BLaER1 treated with 17β-estradiol and CSF1 and Interleukin-3, amounts not matched to agents 10 nM and 100 nM (cell line): ENCODE data around the gene TCF12.

Experiments
- H3K27ac ChIP-seq, 11 experiments: shearing (Covaris generic); formaldehyde crosslinking; 2 replicates each; pipeline ENCODE4 v1.8.1; 2022
- H3K27me3 ChIP-seq, 11 experiments: shearing (Covaris generic); formaldehyde crosslinking; 2 replicates each; pipeline ENCODE4 v1.8.1; 2022
- H3K36me3 ChIP-seq, 11 experiments: shearing (Covaris generic); formaldehyde crosslinking; 2 replicates each; pipeline ENCODE4 v1.8.1; 2022
- H3K4me1 ChIP-seq, 10 experiments: shearing (Covaris generic); formaldehyde crosslinking; 2 replicates each; pipeline ENCODE4 v1.8.1; 2022
- H3K4me2 ChIP-seq, 11 experiments: shearing (Covaris generic); formaldehyde crosslinking; 2 replicates each; pipeline ENCODE4 v1.8.1; 2022
- H3K4me3 ChIP-seq, 10 experiments: shearing (Covaris generic); formaldehyde crosslinking; 2 replicates each; pipeline ENCODE4 v1.8.1; 2022
- H3K9ac ChIP-seq, 11 experiments: shearing (Covaris generic); formaldehyde crosslinking; 2 replicates each; pipeline ENCODE4 v1.8.1; 2022
- H3K9me3 ChIP-seq, 11 experiments: shearing (Covaris generic); formaldehyde crosslinking; replicated peaks in 1 of 11; 2 replicates each; pipeline ENCODE4 v1.8.1; 2022
- H4K20me1 ChIP-seq, 11 experiments: shearing (Covaris generic); formaldehyde crosslinking; 2 replicates each; pipeline ENCODE4 v1.8.1; 2022
- Cebpa-rat ChIP-seq, 11 experiments: shearing (Covaris generic); IDR thresholded peaks; 2 replicates each; pipeline ENCODE4 v1.8.1; 2022

TCF12 gene

DNA sequence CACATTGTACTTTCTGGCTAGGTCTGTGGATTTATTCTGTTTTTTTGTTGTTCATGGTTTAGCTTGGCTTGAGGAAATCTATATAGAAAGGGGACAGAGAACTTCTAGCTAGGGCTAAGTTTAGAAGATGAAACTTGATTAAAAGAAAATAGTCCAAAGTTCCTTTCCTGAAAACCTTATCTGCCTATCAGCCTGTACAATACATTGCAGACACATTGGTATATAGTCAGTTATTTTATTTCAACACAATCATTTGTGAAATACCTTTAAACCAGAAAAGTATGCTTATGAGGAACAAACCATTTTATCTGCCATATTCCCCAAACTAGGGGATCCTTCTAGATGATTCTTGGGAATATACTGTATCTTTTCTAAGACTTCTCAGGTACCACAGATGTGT, 310.6 kb downstream of the TCF12 start:
- Histone ChIP-seq H3K4me2 (no peak overlapping the region), H3K27ac (no peak overlapping the region), H4K20me1 (peaks cover 0 to 73% (median 9%) of the 10 kb centered on the region in 11 experiments; a peak in 12 of 22 replicates), H3K9me3 (no peaks in the 10 kb centered on the region), H3K4me3 (no peak overlapping the region), H3K4me1 (peaks cover 0 to 14% (median 5%) of the 10 kb centered on the region in 10 experiments; a peak in 8 of 20 replicates), H3K9ac (no peak overlapping the region), H3K36me3 (peaks cover 19 to 35% (median 23%) of the 10 kb centered on the region in 11 experiments), H3K27me3 (no peaks in the 10 kb centered on the region)
- no peak for TF ChIP-seq Cebpa-rat (IDR thresholded peaks at IDR 0.05)

GRCh38 chr15:57231559-57231958, 313.1 kb downstream of the TCF12 start:
- Histone ChIP-seq H3K4me1 (peaks cover 0 to 14% (median 5%) of the 10 kb centered on the region in 10 experiments; a peak in 8 of 20 replicates), H3K9me3 (no peaks in the 10 kb centered on the region), H3K9ac (no peak overlapping the region), H3K4me2 (no peak overlapping the region), H3K27ac (no peak overlapping the region), H3K27me3 (no peaks in the 10 kb centered on the region), H4K20me1 (peaks cover 0 to 50% (median 7%) of the 10 kb centered on the region in 11 experiments; a peak in 12 of 22 replicates), H3K36me3 (peaks cover 43 to 60% (median 48%) of the 10 kb centered on the region in 11 experiments), H3K4me3 (no peak overlapping the region)
- TF ChIP-seq Cebpa-rat (IDR thresholded peaks at IDR 0.05), result no peak

DNA sequence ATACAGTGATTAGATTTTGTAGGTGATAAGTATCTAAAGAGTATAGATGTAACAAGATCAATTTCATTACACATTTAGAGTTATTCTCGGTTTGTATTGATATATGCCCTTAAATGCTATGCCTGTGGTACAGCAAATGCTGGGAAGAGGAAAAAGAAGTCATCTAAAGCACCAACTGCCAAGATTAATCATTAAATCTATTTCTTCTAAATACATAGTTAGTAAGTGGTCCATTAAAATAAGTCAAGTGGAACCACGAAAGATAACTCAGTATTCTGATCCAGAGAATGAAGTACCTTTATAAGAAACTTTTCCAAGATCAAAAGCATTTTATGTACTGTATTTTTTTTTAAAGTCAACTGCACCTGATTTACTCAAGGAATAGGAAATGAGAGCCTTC, 315.7 kb downstream of the TCF12 start:
- no peak for TF ChIP-seq Cebpa-rat (IDR thresholded peaks at IDR 0.05)
- Histone ChIP-seq H3K27ac (no peak overlapping the region), H3K27me3 (no peaks in the 10 kb centered on the region), H3K9ac (no peak overlapping the region), H3K36me3 (peaks cover 60 to 86% (median 72%) of the 10 kb centered on the region in 11 experiments), H4K20me1 (peaks cover 0 to 25% (median 0%) of the 10 kb centered on the region in 11 experiments; a peak in 5 of 22 replicates), H3K9me3 (no peaks in the 10 kb centered on the region), H3K4me2 (no peak overlapping the region), H3K4me3 (no peak overlapping the region), H3K4me1 (no peaks in the 10 kb centered on the region)

GRCh38 chr15:57235186-57235585, 316.7 kb downstream of the TCF12 start:
- no peak overlapping the region for H3K9ac ChIP-seq
- no peak overlapping the region for H3K4me2 ChIP-seq
- H3K4me3 ChIP-seq, result no peak overlapping the region
- H3K36me3 ChIP-seq, result peaks cover 70 to 96% (median 82%) of the 10 kb centered on the region in 11 experiments
- H3K27ac ChIP-seq, result no peak overlapping the region
- H3K4me1 ChIP-seq, result no peaks in the 10 kb centered on the region
- H3K9me3 ChIP-seq, result no peaks in the 10 kb centered on the region
- no peak for TF ChIP-seq Cebpa-rat (IDR thresholded peaks at IDR 0.05)
- H3K27me3 ChIP-seq, result no peaks in the 10 kb centered on the region
- peaks cover 0 to 15% (median 0%) of the 10 kb centered on the region in 11 experiments; a peak in 4 of 22 replicates for H4K20me1 ChIP-seq

GRCh38 chr15:57235873-57236272, 317.4 kb downstream of the TCF12 start:
- no peaks in the 10 kb centered on the region for H3K4me1 ChIP-seq
- peaks cover 77 to 99% (median 89%) of the 10 kb centered on the region in 11 experiments for H3K36me3 ChIP-seq
- no peak overlapping the region for H3K27ac ChIP-seq
- H3K9me3 ChIP-seq, result no peaks in the 10 kb centered on the region
- H3K9ac ChIP-seq, result no peak overlapping the region
- peaks cover 0 to 8% (median 0%) of the 10 kb centered on the region in 11 experiments; a peak in 4 of 22 replicates for H4K20me1 ChIP-seq
- no peak overlapping the region for H3K4me3 ChIP-seq
- H3K4me2 ChIP-seq, result no peak overlapping the region
- TF ChIP-seq Cebpa-rat (IDR thresholded peaks at IDR 0.05), result no peak
- H3K27me3 ChIP-seq, result no peaks in the 10 kb centered on the region

DNA sequence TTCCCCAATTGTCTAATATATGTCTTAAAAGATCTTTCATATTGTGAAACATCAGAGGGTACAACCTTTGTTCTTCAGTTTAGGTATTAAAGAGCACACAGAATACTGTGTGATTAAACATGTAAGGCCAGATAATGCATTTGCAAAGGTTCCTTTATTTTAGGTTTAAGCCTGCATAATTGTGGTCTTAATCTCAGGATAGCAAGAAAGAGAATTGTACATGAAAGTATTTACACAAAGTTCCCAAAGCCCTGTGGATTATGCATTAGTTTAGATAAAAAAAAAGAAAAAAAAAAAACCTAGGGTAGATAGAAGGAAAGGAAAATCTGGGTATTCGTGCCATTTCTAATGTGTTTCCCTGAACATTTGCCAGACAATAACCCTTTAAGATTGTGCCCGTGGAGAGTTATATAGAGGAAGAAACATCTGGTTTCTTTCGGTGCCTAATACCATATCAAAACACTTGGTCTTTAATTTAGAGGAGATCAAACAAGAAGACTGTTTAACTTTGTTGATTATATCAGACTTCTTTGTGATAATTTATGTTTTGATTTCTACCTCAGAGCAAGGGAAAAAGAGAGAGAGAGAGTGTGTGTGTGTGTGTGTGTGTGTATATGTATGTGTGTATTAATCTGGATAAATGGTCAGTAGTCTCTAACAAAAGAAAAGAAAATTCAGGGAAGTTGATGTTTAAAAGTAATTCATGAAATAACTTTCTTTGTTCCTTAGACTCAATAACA, 318.3 kb downstream of the TCF12 start:
- no peak overlapping the region for H3K4me3 ChIP-seq
- no peaks in the 10 kb centered on the region for H3K9me3 ChIP-seq
- no peak overlapping the region for H3K4me2 ChIP-seq
- peaks cover 82 to 99% (median 92%) of the 10 kb centered on the region in 11 experiments for H3K36me3 ChIP-seq
- H3K27ac ChIP-seq, result no peak overlapping the region
- H4K20me1 ChIP-seq, result peaks cover 0 to 8% (median 0%) of the 10 kb centered on the region in 11 experiments; a peak in 3 of 22 replicates
- H3K4me1 ChIP-seq, result no peaks in the 10 kb centered on the region
- TF ChIP-seq Cebpa-rat (IDR thresholded peaks at IDR 0.05), result no peak
- H3K9ac ChIP-seq, result no peak overlapping the region
- no peaks in the 10 kb centered on the region for H3K27me3 ChIP-seq

DNA sequence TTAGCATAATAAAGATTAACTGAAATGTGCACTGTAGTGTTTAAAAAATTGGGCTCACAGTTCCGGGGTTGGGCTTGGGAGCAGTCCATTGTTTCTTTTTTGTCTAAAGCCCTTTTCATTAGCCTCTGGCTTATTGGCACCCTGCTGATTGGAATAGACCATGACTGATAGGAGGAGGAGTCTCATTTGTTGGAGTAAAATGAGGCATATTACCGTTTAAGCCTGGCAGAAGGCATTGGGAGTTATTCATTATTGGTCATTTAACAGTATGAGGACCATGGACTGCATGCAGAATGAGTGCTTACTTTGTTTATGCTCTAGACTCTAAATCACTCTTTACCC, 318.8 kb downstream of the TCF12 start:
- Histone ChIP-seq H3K4me3 (no peak overlapping the region), H3K4me2 (no peak overlapping the region), H3K4me1 (no peaks in the 10 kb centered on the region), H4K20me1 (peaks cover 0 to 10% (median 0%) of the 10 kb centered on the region in 11 experiments; a peak in 3 of 22 replicates), H3K36me3 (peaks cover 79 to 99% (median 89%) of the 10 kb centered on the region in 11 experiments), H3K9me3 (no peaks in the 10 kb centered on the region), H3K27me3 (no peaks in the 10 kb centered on the region), H3K27ac (no peak overlapping the region), H3K9ac (no peak overlapping the region)
- no peak for TF ChIP-seq Cebpa-rat (IDR thresholded peaks at IDR 0.05)

DNA sequence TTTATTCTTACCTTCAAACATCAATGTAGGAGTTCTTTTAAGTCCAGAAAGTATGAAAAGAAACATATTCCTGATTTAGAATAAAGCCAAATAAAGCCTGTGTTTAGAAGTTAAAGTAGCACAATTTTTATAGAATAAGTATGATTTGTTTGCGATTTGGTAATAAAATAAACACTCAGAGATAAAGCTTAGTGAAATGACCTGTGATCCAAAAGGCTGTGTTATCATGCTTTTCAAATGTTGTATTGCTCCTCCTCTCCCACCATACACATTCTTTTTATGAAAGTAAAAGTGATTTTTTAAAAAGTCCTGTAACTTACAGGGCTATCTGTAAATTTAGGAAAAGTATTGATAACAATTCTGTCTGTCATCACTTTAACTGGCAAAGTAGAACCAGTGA, 319.2 kb downstream of the TCF12 start:
- no peak overlapping the region for H3K4me2 ChIP-seq
- H3K27ac ChIP-seq, result no peak overlapping the region
- H3K4me3 ChIP-seq, result no peak overlapping the region
- H4K20me1 ChIP-seq, result peaks cover 0 to 11% (median 0%) of the 10 kb centered on the region in 11 experiments; a peak in 3 of 22 replicates
- no peak for TF ChIP-seq Cebpa-rat (IDR thresholded peaks at IDR 0.05)
- H3K27me3 ChIP-seq, result no peaks in the 10 kb centered on the region
- no peak overlapping the region for H3K9ac ChIP-seq
- no peaks in the 10 kb centered on the region for H3K9me3 ChIP-seq
- H3K4me1 ChIP-seq, result no peaks in the 10 kb centered on the region
- H3K36me3 ChIP-seq, result peaks cover 75 to 99% (median 89%) of the 10 kb centered on the region in 11 experiments

GRCh38 chr15:57245130-57245529, 326.7 kb downstream of the TCF12 start:
- H3K4me3 ChIP-seq, result no peak overlapping the region
- peaks cover 0 to 28% (median 0%) of the 10 kb centered on the region in 11 experiments; a peak in 4 of 22 replicates for H4K20me1 ChIP-seq
- H3K4me1 ChIP-seq, result no peaks in the 10 kb centered on the region
- no peak overlapping the region for H3K9ac ChIP-seq
- H3K27ac ChIP-seq, result no peak overlapping the region
- TF ChIP-seq Cebpa-rat (IDR thresholded peaks at IDR 0.05), result no peak
- no peaks in the 10 kb centered on the region for H3K27me3 ChIP-seq
- peaks cover 65 to 93% (median 81%) of the 10 kb centered on the region in 11 experiments for H3K36me3 ChIP-seq
- H3K9me3 ChIP-seq, result no peaks in the 10 kb centered on the region
- no peak overlapping the region for H3K4me2 ChIP-seq
